HepG2 (cell line): Measurements from ENCODE around the gene ANTXR1. TPM values are rescaled to one million over a fixed set of nuclear protein-coding genes. Genes with fewer than 3 reads are reported as not detected.
A peak's percentile ranks its signal among the peaks of the same experiment; 100 is the strongest.

ENCODE experiments used
- ATAC-seq: fragments of 200-7000 bp; cut with Tn5 transposase; 3 replicates; pipeline ENCODE4 v1.9.1; 2020; ENCODE audit warnings: mild to moderate bottlenecking, moderate library complexity
- BruUV-seq: library from RNA; stranded (reverse); fragments of 400-500 nt; replicated peaks from 2 replicates; lab custom pipeline; 2021; lab: Mats Ljungman, UMichigan
- CTCF ChIA-PET: fragments of 300-600 bp; formaldehyde crosslinking; extraction: SDS; loops from one replicate; lab custom pipeline; 2021; ENCODE audit warnings: low total read pairs, inconsistent platforms, low intra/inter-chr PET ratio; lab: Yijun Ruan, JAX
- POLR2A ChIA-PET: fragments of 350-600 bp; sonication (Branson Sonifier 250); formaldehyde crosslinking; loops from one replicate; lab custom pipeline; 2020; ENCODE audit warnings: antibody characterized with exemption, inconsistent platforms; lab: Yijun Ruan, JAX
- DNase-seq: peaks from one replicate; pipeline ENCODE4 v3.0.0-alpha.2; 2015; ENCODE audit warnings: low spot score
- FAIRE-seq: peaks from 3 replicates; lab custom pipeline; 2011; peaks lifted over from hg19 to GRCh38; lab: Jason Lieb, UNC
- H2AFZ ChIP-seq: one replicate; pipeline ENCODE4 v1.6.1; 2011; ENCODE audit warnings: low read length, inconsistent platforms
- H3K27ac ChIP-seq: fragments of 300-600 bp; 3 replicates; pipeline ENCODE4 v1.8.0; 2011; ENCODE audit warnings: mixed run types, mild to moderate bottlenecking, mixed read lengths, low read length, inconsistent platforms; ENCODE audit not compliant: insufficient read depth; ENCODE audit errors: extremely low read length
- H3K27me3 ChIP-seq, 2 experiments: fragments of 200-600 bp in 1 of 2; 2 replicates in 1 of 2; 3 replicates in 1 of 2; pipeline versions ENCODE4 v1.6.0 to v1.8.0; 2011; ENCODE audit warnings: low read length in 2 of 2, mild to moderate bottlenecking in 2 of 2, moderate library complexity in 2 of 2, inconsistent platforms in 1 of 2; ENCODE audit not compliant: insufficient read depth in 2 of 2, control insufficient read depth in 1 of 2
- H3K36me3 ChIP-seq, 2 experiments: fragments of 200-600 bp in 1 of 2; replicated peaks in 1 of 2; 2 replicates in 1 of 2; 3 replicates in 1 of 2; pipeline versions ENCODE4 v1.5.1 to v1.8.0; 2011; ENCODE audit warnings: low read length in 2 of 2, inconsistent platforms in 1 of 2; ENCODE audit not compliant: insufficient read depth in 2 of 2, control insufficient read depth in 1 of 2
- H3K4me1 ChIP-seq: 2 replicates; pipeline ENCODE4 v1.5.1; 2012; ENCODE audit warnings: low read length, inconsistent platforms; ENCODE audit not compliant: insufficient read depth
- H3K4me2 ChIP-seq: 2 replicates; pipeline ENCODE4 v1.6.0; 2011; ENCODE audit warnings: low read depth, low read length, inconsistent platforms
- H3K4me3 ChIP-seq, 3 experiments: fragments of 200-600 bp in 1 of 3; sonication (generic), shearing (Covaris generic) in 1 of 3; replicated peaks in 1 of 3; 2 replicates each; pipeline ENCODE4 v1.5.1; 2011 to 2016; ENCODE audit warnings: low read length in 3 of 3, inconsistent platforms in 2 of 3, low read depth in 2 of 3, mild to moderate bottlenecking in 2 of 3, control low read depth in 1 of 3, mixed read lengths in 1 of 3; ENCODE audit not compliant: insufficient read depth in 1 of 3
- H3K79me2 ChIP-seq: one replicate; pipeline ENCODE4 v1.6.1; 2011; ENCODE audit warnings: low read length, inconsistent platforms; ENCODE audit not compliant: insufficient read depth
- H3K9ac ChIP-seq: 2 replicates; pipeline ENCODE4 v1.6.0; 2011; ENCODE audit warnings: mild to moderate bottlenecking, low read depth, low read length, inconsistent platforms; ENCODE audit not compliant: insufficient read depth
- H3K9me3 ChIP-seq: 2 replicates; pipeline ENCODE4 v1.5.1; 2012; ENCODE audit warnings: mild to moderate bottlenecking, low read length
- H4K20me1 ChIP-seq: 2 replicates; pipeline ENCODE4 v1.6.0; 2011; ENCODE audit warnings: inconsistent platforms, mild to moderate bottlenecking, low read length, moderate library complexity; ENCODE audit not compliant: insufficient read depth
- ARNTL ChIP-seq: sonication (generic); formaldehyde crosslinking; IDR thresholded peaks from 2 replicates; pipeline ENCODE4 v1.4.0; 2020; ENCODE audit warnings: mild to moderate bottlenecking, missing genetic modification reagents
- FOXM1 ChIP-seq: sonication (generic); formaldehyde crosslinking; IDR thresholded peaks from 2 replicates; pipeline ENCODE4 v1.5.0; 2020; ENCODE audit warnings: missing genetic modification reagents
- GATAD2A ChIP-seq: IDR thresholded peaks from 2 replicates; pipeline ENCODE4 v1.6.1; 2016
- NONO ChIP-seq, 2 experiments: fragments of 450-650 bp in 1 of 2; sonication (generic) in 1 of 2; formaldehyde crosslinking in 1 of 2; IDR thresholded peaks in 1 of 2; conservative IDR thresholded peaks in 1 of 2; 2 replicates each; pipeline versions ENCODE4 v1.6.1 to v1.8.0; 2017 to 2022; ENCODE audit warnings: mild to moderate bottlenecking in 1 of 2, missing genetic modification reagents in 1 of 2, moderate library complexity in 1 of 2
- NPAS2 ChIP-seq: sonication (generic); formaldehyde crosslinking; IDR thresholded peaks from 2 replicates; pipeline ENCODE4 v1.8.0; 2022; ENCODE audit warnings: mild to moderate bottlenecking, missing genetic modification reagents, borderline replicate concordance
- POGZ ChIP-seq: sonication (generic); formaldehyde crosslinking; IDR thresholded peaks from 2 replicates; pipeline ENCODE4 v1.4.0; 2020; ENCODE audit warnings: mild to moderate bottlenecking, missing genetic modification reagents
- SPEN ChIP-seq: sonication (generic); formaldehyde crosslinking; IDR thresholded peaks from 2 replicates; pipeline ENCODE4 v1.5.1; 2020; ENCODE audit warnings: low read depth, mild to moderate bottlenecking, missing genetic modification reagents
- WIZ ChIP-seq: sonication (generic); formaldehyde crosslinking; IDR thresholded peaks from 2 replicates; pipeline ENCODE4 v1.5.1; 2020; ENCODE audit warnings: mild to moderate bottlenecking, missing genetic modification reagents
- ZNF256 ChIP-seq: sonication (generic); formaldehyde crosslinking; conservative IDR thresholded peaks from 2 replicates; pipeline ENCODE4 v1.4.0; 2020; ENCODE audit warnings: missing genetic modification reagents
- ZNF296 ChIP-seq: sonication (generic); formaldehyde crosslinking; conservative IDR thresholded peaks from 2 replicates; pipeline ENCODE4 v1.5.0; 2020; ENCODE audit warnings: mild to moderate bottlenecking, missing genetic modification reagents
- ZNF44 ChIP-seq: sonication (generic); formaldehyde crosslinking; IDR thresholded peaks from 2 replicates; pipeline ENCODE4 v1.5.1; 2020; ENCODE audit warnings: mild to moderate bottlenecking, missing genetic modification reagents
- ZNF747 ChIP-seq: sonication (generic); formaldehyde crosslinking; IDR thresholded peaks from 2 replicates; pipeline ENCODE4 v1.8.1; 2023; ENCODE audit warnings: missing genetic modification reagents, mild to moderate bottlenecking, borderline replicate concordance
- ZNF879 ChIP-seq: sonication (generic); formaldehyde crosslinking; IDR thresholded peaks from 2 replicates; pipeline ENCODE4 v1.8.1; 2023; ENCODE audit warnings: missing genetic modification reagents
- in situ Hi-C: cut with HindIII; loops from 2 replicates; pipeline ENCODE4 v1.10.0; 2017; ENCODE audit warnings: low pct_unique_long_range_greater_than_20kb; ENCODE audit not compliant: extremely low pct_ligation_motif_present
- intact Hi-C: fragments of 100-400 bp; cut with micrococcal nuclease; formaldehyde crosslinking; loops from one replicate; pipeline ENCODE4 v1.10.0; 2022; ENCODE audit not compliant: unreplicated experiment
- polyA plus RNA-seq, 8 experiments: library from polyadenylated mRNA; depleted of rRNA in 3 of 8; stranded (reverse) in 7 of 8; unstranded in 1 of 8; fragments of >200 nt; fragmentation: Illumina TruSeq in 4 of 8; extraction: Trizol in 4 of 8; gene quantifications; 2 replicates each; pipeline versions ENCODE4 v1.2.1 to v1.2.3, GENCODE V29; 2011 to 2016; ENCODE audit warnings: low read depth in 4 of 8, missing spikeins in 1 of 8, mixed read lengths in 1 of 8; ENCODE audit not compliant: insufficient read depth in 1 of 8
- total RNA-seq, 5 experiments: library from RNA; depleted of rRNA; stranded (reverse); fragments of >200 nt; fragmentation: Illumina TruSeq; extraction: Trizol; gene quantifications; 2 replicates each; pipeline ENCODE4 v1.2.3, GENCODE V29; 2016; ENCODE audit warnings: low read depth in 1 of 5
- TF ChIP-seq, protein P1 (sequence below): sonication (generic); formaldehyde crosslinking; IDR thresholded peaks from 2 replicates; pipeline ENCODE4 v1.8.1; 2023; ENCODE audit warnings: missing genetic modification reagents, inconsistent platforms, borderline replicate concordance
- TF ChIP-seq, protein P2 (sequence below): sonication (generic); formaldehyde crosslinking; IDR thresholded peaks from 2 replicates; pipeline ENCODE4 v1.5.0; 2020; ENCODE audit warnings: mild to moderate bottlenecking, missing genetic modification reagents
- TF ChIP-seq, protein P3 (sequence below): sonication (generic); formaldehyde crosslinking; IDR thresholded peaks from 2 replicates; pipeline ENCODE4 v1.4.0; 2020; ENCODE audit warnings: mild to moderate bottlenecking, missing genetic modification reagents
- TF ChIP-seq, protein P4 (sequence below): sonication (generic); formaldehyde crosslinking; IDR thresholded peaks from 2 replicates; pipeline ENCODE4 v1.4.0; 2020; ENCODE audit warnings: low read depth, mild to moderate bottlenecking, missing genetic modification reagents

Gene ANTXR1
- total and polyA plus RNA-seq, 2 of the 13 experiments (the other 11 are each of a cell fraction or from before 2014, with no cell fraction given), result 4.5 to 12.7 TPM

DNA sequence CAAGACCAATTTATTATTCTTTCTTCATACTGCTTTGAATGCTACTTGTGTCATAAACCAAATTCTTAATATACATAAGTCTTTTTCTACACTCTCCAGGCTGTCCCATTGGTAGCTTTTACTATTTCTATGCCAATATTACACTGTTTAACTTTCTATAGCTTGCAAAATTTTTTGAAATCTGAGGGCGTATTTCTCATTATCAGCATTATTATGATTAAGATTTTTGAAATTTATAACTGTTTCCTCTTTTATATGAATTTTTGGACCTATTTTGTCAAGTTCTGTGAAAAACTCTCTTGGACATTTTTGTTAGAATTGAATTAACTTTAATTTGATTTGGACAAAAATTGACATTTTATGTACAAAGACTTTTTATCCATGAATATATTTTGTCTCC is 275.4 kb downstream of the ANTXR1 start (continued):
- TF ChIP-seq, protein P1, sequence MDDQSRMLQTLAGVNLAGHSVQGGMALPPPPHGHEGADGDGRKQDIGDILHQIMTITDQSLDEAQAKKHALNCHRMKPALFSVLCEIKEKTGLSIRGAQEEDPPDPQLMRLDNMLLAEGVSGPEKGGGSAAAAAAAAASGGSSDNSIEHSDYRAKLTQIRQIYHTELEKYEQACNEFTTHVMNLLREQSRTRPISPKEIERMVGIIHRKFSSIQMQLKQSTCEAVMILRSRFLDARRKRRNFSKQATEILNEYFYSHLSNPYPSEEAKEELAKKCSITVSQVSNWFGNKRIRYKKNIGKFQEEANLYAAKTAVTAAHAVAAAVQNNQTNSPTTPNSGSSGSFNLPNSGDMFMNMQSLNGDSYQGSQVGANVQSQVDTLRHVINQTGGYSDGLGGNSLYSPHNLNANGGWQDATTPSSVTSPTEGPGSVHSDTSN (CRISPR knock-in tag), result no peak
- TF ChIP-seq WIZ, result no peak
- TF ChIP-seq, protein P2, sequence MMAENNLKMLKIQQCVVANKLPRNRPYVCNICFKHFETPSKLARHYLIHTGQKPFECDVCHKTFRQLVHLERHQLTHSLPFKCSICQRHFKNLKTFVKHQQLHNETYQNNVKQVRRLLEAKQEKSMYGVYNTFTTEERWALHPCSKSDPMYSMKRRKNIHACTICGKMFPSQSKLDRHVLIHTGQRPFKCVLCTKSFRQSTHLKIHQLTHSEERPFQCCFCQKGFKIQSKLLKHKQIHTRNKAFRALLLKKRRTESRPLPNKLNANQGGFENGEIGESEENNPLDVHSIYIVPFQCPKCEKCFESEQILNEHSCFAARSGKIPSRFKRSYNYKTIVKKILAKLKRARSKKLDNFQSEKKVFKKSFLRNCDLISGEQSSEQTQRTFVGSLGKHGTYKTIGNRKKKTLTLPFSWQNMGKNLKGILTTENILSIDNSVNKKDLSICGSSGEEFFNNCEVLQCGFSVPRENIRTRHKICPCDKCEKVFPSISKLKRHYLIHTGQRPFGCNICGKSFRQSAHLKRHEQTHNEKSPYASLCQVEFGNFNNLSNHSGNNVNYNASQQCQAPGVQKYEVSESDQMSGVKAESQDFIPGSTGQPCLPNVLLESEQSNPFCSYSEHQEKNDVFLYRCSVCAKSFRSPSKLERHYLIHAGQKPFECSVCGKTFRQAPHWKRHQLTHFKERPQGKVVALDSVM, result no peak
- TF ChIP-seq, all 625 proteins: peak for 2

DNA sequence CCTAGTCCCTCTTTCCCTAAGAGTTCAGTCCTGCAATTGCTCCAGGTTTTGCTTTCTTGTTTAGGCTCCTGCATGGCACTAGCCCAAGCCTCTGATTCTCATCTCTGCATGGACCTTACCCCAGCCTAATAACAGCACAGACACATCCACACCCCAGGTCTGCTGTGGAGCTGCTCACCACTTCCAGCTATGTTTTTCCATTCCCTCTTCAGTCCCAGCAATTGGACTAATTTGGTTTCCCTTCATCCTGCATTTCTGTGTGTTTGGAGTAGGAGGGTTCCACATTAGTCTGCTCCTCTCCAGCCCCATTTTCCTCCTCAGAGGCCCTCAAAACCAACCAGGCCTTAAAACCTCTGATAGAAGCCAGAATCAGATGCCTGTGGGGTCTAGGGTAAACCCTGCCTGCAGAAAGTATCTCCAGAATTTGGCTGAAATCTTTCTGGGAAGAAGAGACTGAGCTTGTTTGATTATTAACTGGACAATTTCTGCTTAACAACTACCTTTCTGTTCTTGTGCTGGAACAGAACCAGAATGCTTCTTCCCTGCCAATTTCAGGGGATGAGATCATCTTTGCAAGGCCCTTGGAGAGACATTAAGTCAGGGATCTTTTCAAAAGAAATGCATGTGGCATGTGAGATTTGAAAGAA is 278.1 kb downstream of the ANTXR1 start:
- ChIA-PET CTCF (no interaction called here), POLR2A (interaction anchor here (0.7 to 1.5 kb wide), 7 partner anchors 8 to 113 kb away, joined by 3 to 9 read pairs (median 4); no protein-coding TSS in a partner anchor)
- ATAC-seq (peak; percentile 70), FAIRE-seq (no peak), DNase-seq (peak; percentile 70)
- Histone ChIP-seq H3K4me1 (peaks cover 34% of the 10 kb centered on the region), H3K4me2 (peak overlapping the region; percentile 46), H3K4me3 (no peak overlapping the region; a peak in 1 of 6 replicates), H3K27ac (peak overlapping the region; percentile 32), H2AFZ (peak overlapping the region; percentile 36), H3K9me3 (no peaks in the 10 kb centered on the region), H3K36me3 (peaks cover 0 to 35% of the 10 kb centered on the region in 2 experiments; a peak in 2 of 5 replicates), H4K20me1 (no peaks in the 10 kb centered on the region), H3K9ac (peak overlapping the region; percentile 33), H3K27me3 (no peaks in the 10 kb centered on the region), H3K79me2 (no peaks in the 10 kb centered on the region)
- intact Hi-C loops, result no loop called here
- BruUV-seq, result TSS peak; percentile 79
- in situ Hi-C loops, result no loop called here
- TF ChIP-seq ZNF256 (CRISPR knock-in tag) (no peak), NONO (IDR thresholded peaks at IDR 0.05) (no peak), NONO (CRISPR knock-in tag; conservative IDR thresholded peaks at IDR 0.05) (no peak), GATAD2A (CRISPR knock-in tag) (0 out of 2 replicates have a peak, but pooled peaks have one; percentile 31), ZNF747 (CRISPR knock-in tag) (no peak), FOXM1 (no peak), ARNTL (0 out of 2 replicates have a peak, but pooled peaks have one; percentile 47), NPAS2 (CRISPR knock-in tag) (no peak), ZNF879 (CRISPR knock-in tag) (no peak), SPEN (no peak), ZNF44 (CRISPR knock-in tag) (no peak), ZNF296 (no peak), POGZ (CRISPR knock-in tag) (no peak)
- TF ChIP-seq, protein P3, sequence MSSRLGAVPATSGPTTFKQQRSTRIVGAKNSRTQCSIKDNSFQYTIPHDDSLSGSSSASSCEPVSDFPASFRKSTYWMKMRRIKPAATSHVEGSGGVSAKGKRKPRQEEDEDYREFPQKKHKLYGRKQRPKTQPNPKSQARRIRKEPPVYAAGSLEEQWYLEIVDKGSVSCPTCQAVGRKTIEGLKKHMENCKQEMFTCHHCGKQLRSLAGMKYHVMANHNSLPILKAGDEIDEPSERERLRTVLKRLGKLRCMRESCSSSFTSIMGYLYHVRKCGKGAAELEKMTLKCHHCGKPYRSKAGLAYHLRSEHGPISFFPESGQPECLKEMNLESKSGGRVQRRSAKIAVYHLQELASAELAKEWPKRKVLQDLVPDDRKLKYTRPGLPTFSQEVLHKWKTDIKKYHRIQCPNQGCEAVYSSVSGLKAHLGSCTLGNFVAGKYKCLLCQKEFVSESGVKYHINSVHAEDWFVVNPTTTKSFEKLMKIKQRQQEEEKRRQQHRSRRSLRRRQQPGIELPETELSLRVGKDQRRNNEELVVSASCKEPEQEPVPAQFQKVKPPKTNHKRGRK (CRISPR knock-in tag), result no peak
- TF ChIP-seq, protein P4, sequence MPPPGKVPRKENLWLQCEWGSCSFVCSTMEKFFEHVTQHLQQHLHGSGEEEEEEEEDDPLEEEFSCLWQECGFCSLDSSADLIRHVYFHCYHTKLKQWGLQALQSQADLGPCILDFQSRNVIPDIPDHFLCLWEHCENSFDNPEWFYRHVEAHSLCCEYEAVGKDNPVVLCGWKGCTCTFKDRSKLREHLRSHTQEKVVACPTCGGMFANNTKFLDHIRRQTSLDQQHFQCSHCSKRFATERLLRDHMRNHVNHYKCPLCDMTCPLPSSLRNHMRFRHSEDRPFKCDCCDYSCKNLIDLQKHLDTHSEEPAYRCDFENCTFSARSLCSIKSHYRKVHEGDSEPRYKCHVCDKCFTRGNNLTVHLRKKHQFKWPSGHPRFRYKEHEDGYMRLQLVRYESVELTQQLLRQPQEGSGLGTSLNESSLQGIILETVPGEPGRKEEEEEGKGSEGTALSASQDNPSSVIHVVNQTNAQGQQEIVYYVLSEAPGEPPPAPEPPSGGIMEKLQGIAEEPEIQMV (CRISPR knock-in tag), result no peak
